Uterus (tissue), 2 donors: ENCODE measurements around the gene NBR1.

Experiments used
- CTCF ChIP-seq, 4 experiments: fragments of 200-600 bp in 2 of 4; fragments of 450-650 bp in 2 of 4; sonication (generic) in 2 of 4; IDR thresholded peaks; one replicate each; pipeline ENCODE4 v1.5.1; 2016 to 2019; ENCODE audit warnings: antibody characterized with exemption in 4 of 4, mild to moderate bottlenecking in 2 of 4, moderate library complexity in 1 of 4
- POLR2A ChIP-seq, 2 donors: fragments of 450-650 bp; IDR thresholded peaks; one replicate each; pipeline ENCODE4 v1.6.1; 2016; ENCODE audit warnings: antibody characterized with exemption in 2 of 2, mild to moderate bottlenecking in 1 of 2, moderate library complexity in 1 of 2

- TF ChIP-seq CTCF (IDR thresholded peaks at IDR 0.05) (peak in 2 of 4 experiments; percentile 2 to 13), POLR2A (IDR thresholded peaks at IDR 0.05) (no peak)
Measured at GRCh38 chr17:43125133-43125966, 45.7 kb upstream of the NBR1 start, which contains the start of gene BRCA1.
